Activated CD8-positive, alpha-beta memory T cell treated with anti-CD3 and anti-CD28 coated beads for 48 hours (primary cell): ENCODE results near the gene NDUFA5.

ENCODE experiments used
- DNase-seq, 3 experiments: peaks; one replicate each; pipeline ENCODE4 v3.0.0-alpha.2; 2020; ENCODE audit warnings: low read depth in 2 of 3, low spot score in 2 of 3

The NDUFA5 gene

GRCh38 chr7:123522066-123522465 is 35.6 kb downstream of the NDUFA5 start:
- no peak for DNase-seq

GRCh38 chr7:123505221-123505620 is 52.4 kb downstream of the NDUFA5 start:
- no peak for DNase-seq

GRCh38 chr7:123502201-123502600 is 55.4 kb downstream of the NDUFA5 start:
- no peak for DNase-seq

- no peak for DNase-seq
These were observed 56.6 kb downstream of the NDUFA5 start for GRCh38 chr7:123500878-123501489.

GRCh38 chr7:123499211-123499970 is 58.2 kb downstream of the NDUFA5 start:
- no peak for DNase-seq

- no peak for DNase-seq
These were observed 59.0 kb downstream of the NDUFA5 start for GRCh38 chr7:123498601-123499000.

- DNase-seq, result no peak
These were observed 59.6 kb downstream of the NDUFA5 start for GRCh38 chr7:123498031-123498430.

GRCh38 chr7:123494193-123494796 is 63.3 kb downstream of the NDUFA5 start:
- no peak for DNase-seq

- DNase-seq, result no peak
These were observed 65.1 kb downstream of the NDUFA5 start for GRCh38 chr7:123492485-123492884.
